ENCODE measurements around the gene COL17A1. TPM values are rescaled to one million over a fixed set of nuclear protein-coding genes. Genes with fewer than 3 reads are reported as not detected.

Gene COL17A1
- total and polyA plus RNA-seq, 9 of the 15 experiments (the other 6 are each of a cell fraction or from before 2014, with no cell fraction given) = not detected

GRCh38 chr10:104120903-104121484, 35.3 kb upstream of the COL17A1 start (continued):
- TF ChIP-seq CBX8 (IDR thresholded peaks at IDR 0.05; ENCODE audit: borderline replicate concordance, extremely low read depth, low read depth, low read length, poor library complexity, severe bottlenecking) (no peak), THRA (IDR thresholded peaks at IDR 0.05) (no peak), THAP7 (CRISPR knock-in tag; IDR thresholded peaks at IDR 0.05) (no peak), FOXK1 (CRISPR knock-in tag; IDR thresholded peaks at IDR 0.05; ENCODE audit: borderline replicate concordance) (no peak), KAT2B (IDR thresholded peaks at IDR 0.05; ENCODE audit: low read depth, low read length) (no peak), ZFPM2 (CRISPR knock-in tag; IDR thresholded peaks at IDR 0.05) (no peak), ERF (CRISPR knock-in tag; IDR thresholded peaks at IDR 0.05) (no peak), RBM14 (IDR thresholded peaks at IDR 0.05; ENCODE audit: borderline replicate concordance, insufficient read depth, low read depth, low read length) (no peak), LEF1 (IDR thresholded peaks at IDR 0.05) (no peak), ZNF263 (CRISPR knock-in tag; IDR thresholded peaks at IDR 0.05; ENCODE audit: borderline replicate concordance) (no peak), SETDB1 (IDR thresholded peaks at IDR 0.05; ENCODE audit: low read length) (no peak), HES1 (IDR thresholded peaks at IDR 0.05; ENCODE audit: low read depth) (no peak), ZNF311 (CRISPR knock-in tag; IDR thresholded peaks at IDR 0.05) (no peak), ZBTB8A (IDR thresholded peaks at IDR 0.05; ENCODE audit: partially characterized antibody) (no peak), ESRRA (IDR thresholded peaks at IDR 0.05; ENCODE audit: borderline replicate concordance, low read depth) (no peak), CTBP1 (IDR thresholded peaks at IDR 0.05; ENCODE audit: borderline replicate concordance) (peak; percentile 10; the same call in 1 of the 2 replicates), ZNF655 (CRISPR knock-in tag; IDR thresholded peaks at IDR 0.05) (no peak), ZNF57 (CRISPR knock-in tag; IDR thresholded peaks at IDR 0.05) (no peak), ZBTB12 (CRISPR knock-in tag; IDR thresholded peaks at IDR 0.05) (no peak), LARP7 (IDR thresholded peaks at IDR 0.05) (no peak), ZC3H8 (IDR thresholded peaks at IDR 0.05) (no peak), KAT7 (CRISPR knock-in tag; IDR thresholded peaks at IDR 0.05; ENCODE audit: borderline replicate concordance) (no peak), ZFP91 (CRISPR knock-in tag; IDR thresholded peaks at IDR 0.05) (no peak)
